ENCODE measurements around the gene RABL3.

RABL3 gene

GRCh38 chr3:120780977-120781376 is 38.7 kb upstream of the RABL3 start:
- Histone ChIP-seq H3K27me3 (ENCODE audit: insufficient read depth, low read length, poor library complexity, severe bottlenecking) (no peaks in the 10 kb centered on the region), H3K79me2 (ENCODE audit: insufficient read depth, low read length) (no peaks in the 10 kb centered on the region), H3K4me2 (ENCODE audit: low read depth, low read length, poor library complexity, severe bottlenecking) (no peak overlapping the region), H3K4me3 (ENCODE audit: low read length, poor library complexity, severe bottlenecking) (no peak overlapping the region), H4K20me1 (ENCODE audit: insufficient read depth, low read length, poor library complexity, severe bottlenecking) (no peaks in the 10 kb centered on the region), H3K4me1 (ENCODE audit: insufficient read depth, low read length, poor library complexity, severe bottlenecking) (no peaks in the 10 kb centered on the region), H3K9me2 (replicated peaks; ENCODE audit: low read depth, low read length) (no peaks in the 10 kb centered on the region), H3K9me3 (ENCODE audit: insufficient read depth, low read depth, low read length) (no peaks in the 10 kb centered on the region), H3K36me3 (ENCODE audit: insufficient read depth, low read length) (peaks cover 49% of the 10 kb centered on the region; the same call in 1 of the 2 replicates), H3F3A (ENCODE audit: low read depth) (no peaks in the 10 kb centered on the region), H3K9ac (ENCODE audit: low read depth, low read length, poor library complexity, severe bottlenecking) (no peak overlapping the region), H2AFZ (ENCODE audit: low read length) (no peak overlapping the region)
- TF ChIP-seq EZH2phosphoT487 (IDR thresholded peaks at IDR 0.05; ENCODE audit: borderline replicate concordance) (no peak), CTCF (conservative IDR thresholded peaks at IDR 0.05; ENCODE audit: low read length) (no peak)

- Histone ChIP-seq H3K4me3 (ENCODE audit: low read length, poor library complexity, severe bottlenecking) (no peak overlapping the region), H4K20me1 (ENCODE audit: insufficient read depth, low read length, poor library complexity, severe bottlenecking) (no peaks in the 10 kb centered on the region), H3K4me1 (ENCODE audit: insufficient read depth, low read length, poor library complexity, severe bottlenecking) (no peaks in the 10 kb centered on the region), H3K9me2 (replicated peaks; ENCODE audit: low read depth, low read length) (no peaks in the 10 kb centered on the region), H3K27me3 (ENCODE audit: insufficient read depth, low read length, poor library complexity, severe bottlenecking) (no peaks in the 10 kb centered on the region), H3K9ac (ENCODE audit: low read depth, low read length, poor library complexity, severe bottlenecking) (no peak overlapping the region), H3K79me2 (ENCODE audit: insufficient read depth, low read length) (no peaks in the 10 kb centered on the region), H3K9me3 (ENCODE audit: insufficient read depth, low read depth, low read length) (no peaks in the 10 kb centered on the region), H3K4me2 (ENCODE audit: low read depth, low read length, poor library complexity, severe bottlenecking) (no peak overlapping the region), H3F3A (ENCODE audit: low read depth) (no peaks in the 10 kb centered on the region), H2AFZ (ENCODE audit: low read length) (no peak overlapping the region), H3K36me3 (ENCODE audit: insufficient read depth, low read length) (peaks cover 69% of the 10 kb centered on the region; the same call in 1 of the 2 replicates)
- no peak for TF ChIP-seq EZH2phosphoT487 (IDR thresholded peaks at IDR 0.05; ENCODE audit: borderline replicate concordance)
- TF ChIP-seq CTCF (conservative IDR thresholded peaks at IDR 0.05; ENCODE audit: low read length) = no peak
Measured at GRCh38 chr3:120778776-120779175, 36.5 kb upstream of the RABL3 start.

GRCh38 chr3:120775411-120775810 is 33.1 kb upstream of the RABL3 start:
- Histone ChIP-seq H2AFZ (ENCODE audit: low read length) (no peak overlapping the region), H3K27me3 (ENCODE audit: insufficient read depth, low read length, poor library complexity, severe bottlenecking) (no peaks in the 10 kb centered on the region), H3K9me2 (replicated peaks; ENCODE audit: low read depth, low read length) (no peaks in the 10 kb centered on the region), H3F3A (ENCODE audit: low read depth) (no peaks in the 10 kb centered on the region), H4K20me1 (ENCODE audit: insufficient read depth, low read length, poor library complexity, severe bottlenecking) (no peaks in the 10 kb centered on the region), H3K9me3 (ENCODE audit: insufficient read depth, low read depth, low read length) (no peaks in the 10 kb centered on the region), H3K9ac (ENCODE audit: low read depth, low read length, poor library complexity, severe bottlenecking) (no peak overlapping the region), H3K36me3 (ENCODE audit: insufficient read depth, low read length) (peaks cover 76% of the 10 kb centered on the region; the same call in 1 of the 2 replicates), H3K4me1 (ENCODE audit: insufficient read depth, low read length, poor library complexity, severe bottlenecking) (no peaks in the 10 kb centered on the region), H3K4me3 (ENCODE audit: low read length, poor library complexity, severe bottlenecking) (no peak overlapping the region), H3K4me2 (ENCODE audit: low read depth, low read length, poor library complexity, severe bottlenecking) (no peak overlapping the region), H3K79me2 (ENCODE audit: insufficient read depth, low read length) (no peaks in the 10 kb centered on the region)
- no peak for TF ChIP-seq EZH2phosphoT487 (IDR thresholded peaks at IDR 0.05; ENCODE audit: borderline replicate concordance)
- TF ChIP-seq CTCF (conservative IDR thresholded peaks at IDR 0.05; ENCODE audit: low read length) = no peak
